ENCODE data around the gene KCTD15.

Gene KCTD15

GRCh38 chr19:33832633-33833032, 36.0 kb downstream of the KCTD15 start:
- no peak overlapping the region for H3K4me3 ChIP-seq (ENCODE audit: low read depth, low read length)
- TF ChIP-seq, protein P1, sequence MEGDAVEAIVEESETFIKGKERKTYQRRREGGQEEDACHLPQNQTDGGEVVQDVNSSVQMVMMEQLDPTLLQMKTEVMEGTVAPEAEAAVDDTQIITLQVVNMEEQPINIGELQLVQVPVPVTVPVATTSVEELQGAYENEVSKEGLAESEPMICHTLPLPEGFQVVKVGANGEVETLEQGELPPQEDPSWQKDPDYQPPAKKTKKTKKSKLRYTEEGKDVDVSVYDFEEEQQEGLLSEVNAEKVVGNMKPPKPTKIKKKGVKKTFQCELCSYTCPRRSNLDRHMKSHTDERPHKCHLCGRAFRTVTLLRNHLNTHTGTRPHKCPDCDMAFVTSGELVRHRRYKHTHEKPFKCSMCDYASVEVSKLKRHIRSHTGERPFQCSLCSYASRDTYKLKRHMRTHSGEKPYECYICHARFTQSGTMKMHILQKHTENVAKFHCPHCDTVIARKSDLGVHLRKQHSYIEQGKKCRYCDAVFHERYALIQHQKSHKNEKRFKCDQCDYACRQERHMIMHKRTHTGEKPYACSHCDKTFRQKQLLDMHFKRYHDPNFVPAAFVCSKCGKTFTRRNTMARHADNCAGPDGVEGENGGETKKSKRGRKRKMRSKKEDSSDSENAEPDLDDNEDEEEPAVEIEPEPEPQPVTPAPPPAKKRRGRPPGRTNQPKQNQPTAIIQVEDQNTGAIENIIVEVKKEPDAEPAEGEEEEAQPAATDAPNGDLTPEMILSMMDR (IDR thresholded peaks at IDR 0.05; ENCODE audit: borderline replicate concordance, insufficient read depth, low read depth, low read length): no peak

GRCh38 chr19:33840382-33840781, 43.7 kb downstream of the KCTD15 start:
- no peak overlapping the region for H3K4me3 ChIP-seq (ENCODE audit: low read depth, low read length)
- TF ChIP-seq, protein P1 (IDR thresholded peaks at IDR 0.05; ENCODE audit: borderline replicate concordance, insufficient read depth, low read depth, low read length): no peak

- no peak overlapping the region for H3K4me3 ChIP-seq (ENCODE audit: low read depth, low read length)
- TF ChIP-seq, protein P1 (IDR thresholded peaks at IDR 0.05; ENCODE audit: borderline replicate concordance, insufficient read depth, low read depth, low read length): no peak
These were observed 44.1 kb downstream of the KCTD15 start for GRCh38 chr19:33840783-33841182.

GRCh38 chr19:33841685-33842084, 45.0 kb downstream of the KCTD15 start:
- H3K4me3 ChIP-seq (ENCODE audit: low read depth, low read length): no peak overlapping the region
- TF ChIP-seq, protein P1 (IDR thresholded peaks at IDR 0.05; ENCODE audit: borderline replicate concordance, insufficient read depth, low read depth, low read length): no peak

GRCh38 chr19:33844478-33844877, 47.8 kb downstream of the KCTD15 start:
- TF ChIP-seq, protein P1 (IDR thresholded peaks at IDR 0.05; ENCODE audit: borderline replicate concordance, insufficient read depth, low read depth, low read length): no peak

GRCh38 chr19:33845498-33845897, 48.8 kb downstream of the KCTD15 start:
- H3K4me3 ChIP-seq (ENCODE audit: low read depth, low read length): no peak overlapping the region
- TF ChIP-seq, protein P1 (IDR thresholded peaks at IDR 0.05; ENCODE audit: borderline replicate concordance, insufficient read depth, low read depth, low read length): no peak

More at GRCh38 chr19:33844478-33844877, 47.8 kb downstream of the KCTD15 start:
- no peak overlapping the region for H3K4me3 ChIP-seq (ENCODE audit: low read depth, low read length)

GRCh38 chr19:33849551-33850147, 53.0 kb downstream of the KCTD15 start:
- no peak overlapping the region for H3K4me3 ChIP-seq (ENCODE audit: low read depth, low read length)
- TF ChIP-seq, protein P1 (IDR thresholded peaks at IDR 0.05; ENCODE audit: borderline replicate concordance, insufficient read depth, low read depth, low read length): no peak

All from GM12875 (cell line).